PC-3 (cell line): ENCODE measurements around the gene SLC38A2. TPM values are rescaled to one million over a fixed set of nuclear protein-coding genes. Genes with fewer than 3 reads are reported as not detected.

Experiments
- ATAC-seq: fragments of 200-7000 bp; cut with Tn5 transposase; 2 replicates; pipeline ENCODE4 v1.9.1; 2020; ENCODE audit warnings: mild to moderate bottlenecking, moderate library complexity
- BruUV-seq: library from RNA; stranded (reverse); fragments of 400-500 nt; replicated peaks from 2 replicates; lab custom pipeline; 2021; lab: Mats Ljungman, UMichigan
- CTCF ChIA-PET: fragments of 300-600 bp; sonication (Branson Sonifier 250); formaldehyde crosslinking; loops from one replicate; lab custom pipeline; 2022; ENCODE audit warnings: antibody characterized with exemption; lab: Charles Lee
- POLR2A ChIA-PET: fragments of 300-600 bp; sonication (Branson Sonifier 250); formaldehyde crosslinking; loops from one replicate; lab custom pipeline; 2022; ENCODE audit warnings: antibody characterized with exemption; ENCODE audit not compliant: unreplicated experiment; lab: Charles Lee
- DNase-seq: peaks from one replicate; pipeline ENCODE4 v3.0.0-alpha.2; 2015
- H2AFZ ChIP-seq: fragments of 300-600 bp; sonication (generic); 2 replicates; pipeline ENCODE4 v1.6.0; 2016; ENCODE audit warnings: antibody characterized with exemption, low read length
- H3F3A ChIP-seq: fragments of 300-600 bp; sonication (generic); one replicate; pipeline ENCODE4 v1.6.0; 2017; ENCODE audit warnings: antibody characterized with exemption, low read length, control low read depth, mild to moderate bottlenecking; ENCODE audit not compliant: unreplicated experiment
- H3K27ac ChIP-seq: fragments of 300-600 bp; sonication (generic); 2 replicates; pipeline ENCODE4 v1.5.1; 2016; ENCODE audit warnings: mild to moderate bottlenecking, low read length
- H3K27me3 ChIP-seq: fragments of 300-600 bp; sonication (generic); 2 replicates; pipeline ENCODE4 v1.6.1; 2016; ENCODE audit warnings: low read length, mixed read lengths
- H3K36me3 ChIP-seq: fragments of 300-600 bp; sonication (generic); 2 replicates; pipeline ENCODE4 v1.6.1; 2016; ENCODE audit warnings: low read depth, mixed run types, low read length, mixed read lengths
- H3K4me1 ChIP-seq: fragments of 300-600 bp; sonication (generic); 2 replicates; pipeline ENCODE4 v1.5.1; 2016; ENCODE audit warnings: low read length; ENCODE audit not compliant: insufficient read depth
- H3K4me2 ChIP-seq: fragments of 300-600 bp; sonication (generic); 2 replicates; pipeline ENCODE4 v1.6.0; 2016; ENCODE audit warnings: low read length
- H3K4me3 ChIP-seq: fragments of 300-600 bp; sonication (generic); 2 replicates; pipeline ENCODE4 v1.5.1; 2016; ENCODE audit warnings: mild to moderate bottlenecking, low read length, mixed read lengths
- H3K79me2 ChIP-seq: fragments of 300-600 bp; sonication (generic); 2 replicates; pipeline ENCODE4 v1.6.1; 2017; ENCODE audit warnings: low read length, mixed read lengths
- H3K9ac ChIP-seq: fragments of 300-600 bp; sonication (generic); 2 replicates; pipeline ENCODE4 v1.6.0; 2016; ENCODE audit warnings: mild to moderate bottlenecking, low read length
- H3K9me2 ChIP-seq: fragments of 300-600 bp; sonication (generic); replicated peaks from 2 replicates; pipeline ENCODE4 v1.6.1; 2016; ENCODE audit warnings: mixed run types, low read length, mixed read lengths
- H3K9me3 ChIP-seq: fragments of 300-600 bp; sonication (generic); 2 replicates; pipeline ENCODE4 v1.6.1; 2016; ENCODE audit warnings: low read length, mixed read lengths
- H4K20me1 ChIP-seq: fragments of 300-600 bp; sonication (generic); 2 replicates; pipeline ENCODE4 v1.6.1; 2016; ENCODE audit warnings: low read length, mixed read lengths
- EZH2 ChIP-seq: fragments of 300-600 bp; sonication (generic); IDR thresholded peaks from one replicate; pipeline ENCODE4 v1.6.1; 2017; ENCODE audit warnings: antibody characterized with exemption, mild to moderate bottlenecking, low read length; ENCODE audit not compliant: unreplicated experiment
- EZH2phosphoT487 ChIP-seq: fragments of 300-600 bp; sonication (generic); IDR thresholded peaks from 2 replicates; pipeline ENCODE4 v1.6.1; 2018; ENCODE audit warnings: mild to moderate bottlenecking, antibody characterized with exemption, low read length, borderline replicate concordance
- intact Hi-C: fragments of 100-400 bp; cut with micrococcal nuclease; formaldehyde crosslinking; loops from 2 replicates; pipeline ENCODE4 v1.9.0; 2023
- total RNA-seq: library from RNA; depleted of rRNA; stranded (reverse); fragments of >200 nt; gene quantifications from 2 replicates; pipeline ENCODE4 v1.2.3, GENCODE V29; 2014
- TF ChIP-seq, protein P1 (sequence below): fragments of 300-600 bp; sonication (generic); conservative IDR thresholded peaks from 2 replicates; pipeline ENCODE4 v1.5.1; 2017; ENCODE audit warnings: antibody characterized with exemption, low read depth, mild to moderate bottlenecking, low read length

Gene SLC38A2
- total RNA-seq, 1 experiment from 2014 or later = 214 TPM

GRCh38 chr12:46374711-46375110 is 2.1 kb upstream of the SLC38A2 start:
- CTCF ChIA-PET = no interaction called here
- BruUV-seq = no TSS peak
- H4K20me1 ChIP-seq = peaks cover 24% of the 10 kb centered on the region
- H3K27me3 ChIP-seq = no peaks in the 10 kb centered on the region
- no peak overlapping the region for H3K4me3 ChIP-seq
- peaks cover 19% of the 10 kb centered on the region for H3K4me1 ChIP-seq
- TF ChIP-seq EZH2 (no peak), EZH2phosphoT487 (no peak)
- TF ChIP-seq, protein P1, sequence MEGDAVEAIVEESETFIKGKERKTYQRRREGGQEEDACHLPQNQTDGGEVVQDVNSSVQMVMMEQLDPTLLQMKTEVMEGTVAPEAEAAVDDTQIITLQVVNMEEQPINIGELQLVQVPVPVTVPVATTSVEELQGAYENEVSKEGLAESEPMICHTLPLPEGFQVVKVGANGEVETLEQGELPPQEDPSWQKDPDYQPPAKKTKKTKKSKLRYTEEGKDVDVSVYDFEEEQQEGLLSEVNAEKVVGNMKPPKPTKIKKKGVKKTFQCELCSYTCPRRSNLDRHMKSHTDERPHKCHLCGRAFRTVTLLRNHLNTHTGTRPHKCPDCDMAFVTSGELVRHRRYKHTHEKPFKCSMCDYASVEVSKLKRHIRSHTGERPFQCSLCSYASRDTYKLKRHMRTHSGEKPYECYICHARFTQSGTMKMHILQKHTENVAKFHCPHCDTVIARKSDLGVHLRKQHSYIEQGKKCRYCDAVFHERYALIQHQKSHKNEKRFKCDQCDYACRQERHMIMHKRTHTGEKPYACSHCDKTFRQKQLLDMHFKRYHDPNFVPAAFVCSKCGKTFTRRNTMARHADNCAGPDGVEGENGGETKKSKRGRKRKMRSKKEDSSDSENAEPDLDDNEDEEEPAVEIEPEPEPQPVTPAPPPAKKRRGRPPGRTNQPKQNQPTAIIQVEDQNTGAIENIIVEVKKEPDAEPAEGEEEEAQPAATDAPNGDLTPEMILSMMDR = no peak
- intact Hi-C loops = loop anchor here (2.0 to 5.0 kb wide), 2 partner anchors 107 to 646 kb away; partner anchors contain the start of gene SLC38A1
- peaks cover 40% of the 10 kb centered on the region for H3K79me2 ChIP-seq
- H3K9ac ChIP-seq = no peak overlapping the region
- no peaks in the 10 kb centered on the region for H3K9me3 ChIP-seq
- H2AFZ ChIP-seq = no peak overlapping the region
- DNase-seq = no peak
- POLR2A ChIA-PET = interaction anchor here (0.6 kb wide), 1 partner anchor 1260 kb away, joined by 3 read pairs; no protein-coding TSS in a partner anchor
- H3K9me2 ChIP-seq = no peaks in the 10 kb centered on the region
- no peak for ATAC-seq
- H3K36me3 ChIP-seq = peaks cover 15% of the 10 kb centered on the region
- H3F3A ChIP-seq = peaks cover 4% of the 10 kb centered on the region
- no peak overlapping the region for H3K27ac ChIP-seq
- H3K4me2 ChIP-seq = no peak overlapping the region

DNA sequence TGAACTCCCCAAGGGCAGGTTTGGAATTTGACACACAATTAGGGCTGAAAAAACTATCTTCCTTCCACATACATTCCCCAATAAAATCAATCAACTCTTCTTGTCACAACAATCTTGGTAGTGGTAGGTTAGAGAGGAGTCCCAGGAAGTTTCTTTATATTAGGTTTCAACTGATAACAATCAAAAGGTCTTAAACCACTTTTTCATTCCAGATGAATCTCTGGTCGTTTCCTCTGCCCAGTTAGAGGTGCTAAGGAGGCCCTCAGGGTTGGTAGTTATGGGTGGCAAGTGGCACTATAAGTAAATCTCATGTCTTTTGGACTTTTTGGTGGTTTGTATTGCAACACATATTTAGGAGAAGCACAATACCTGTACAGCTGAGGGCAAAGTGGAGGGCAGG is 1.7 kb upstream of the SLC38A2 start:
- Histone ChIP-seq H3K4me2 (no peak overlapping the region), H3K4me3 (no peak overlapping the region), H3K27me3 (no peaks in the 10 kb centered on the region), H3F3A (peaks cover 8% of the 10 kb centered on the region), H4K20me1 (peaks cover 28% of the 10 kb centered on the region), H3K36me3 (peaks cover 19% of the 10 kb centered on the region), H3K9me3 (no peaks in the 10 kb centered on the region), H3K9me2 (no peaks in the 10 kb centered on the region), H2AFZ (no peak overlapping the region), H3K4me1 (peaks cover 23% of the 10 kb centered on the region), H3K9ac (no peak overlapping the region), H3K79me2 (peaks cover 44% of the 10 kb centered on the region), H3K27ac (no peak overlapping the region)
- ChIA-PET CTCF (no interaction called here), POLR2A (no interaction called here)
- intact Hi-C loops = loop anchor here (2.0 to 5.0 kb wide), 2 partner anchors 107 to 646 kb away; partner anchors contain the start of gene SLC38A1
- BruUV-seq = no TSS peak
- DNase-seq = no peak
- no peak for ATAC-seq
- TF ChIP-seq EZH2 = no peak
- no peak for TF ChIP-seq EZH2phosphoT487
- TF ChIP-seq, protein P1 = no peak
